Keratinocyte (primary cell): ENCODE data around the gene CCS.

Experiments used
- EZH2 ChIP-seq: IDR thresholded peaks from one replicate; pipeline ENCODE4 v1.6.1; 2012; ENCODE audit warnings: inconsistent platforms, mild to moderate bottlenecking, low read length, moderate library complexity
- TF ChIP-seq, protein P1 (sequence below), 3 experiments: IDR thresholded peaks in 1 of 3; conservative IDR thresholded peaks in 1 of 3; optimal IDR thresholded peaks in 1 of 3; 2 replicates in 2 of 3; 3 replicates in 1 of 3; pipeline versions ENCODE3 to v1.5.1; 2011; ENCODE audit warnings: low read length in 3 of 3, mild to moderate bottlenecking in 3 of 3, moderate library complexity in 2 of 3, control low read depth in 1 of 3, inconsistent platforms in 1 of 3; ENCODE audit not compliant: insufficient read depth in 2 of 3; ENCODE audit errors: extremely low read depth in 1 of 3

GRCh38 chr11:66643745-66644437, 50.9 kb downstream of the CCS start:
- TF ChIP-seq, protein P1, sequence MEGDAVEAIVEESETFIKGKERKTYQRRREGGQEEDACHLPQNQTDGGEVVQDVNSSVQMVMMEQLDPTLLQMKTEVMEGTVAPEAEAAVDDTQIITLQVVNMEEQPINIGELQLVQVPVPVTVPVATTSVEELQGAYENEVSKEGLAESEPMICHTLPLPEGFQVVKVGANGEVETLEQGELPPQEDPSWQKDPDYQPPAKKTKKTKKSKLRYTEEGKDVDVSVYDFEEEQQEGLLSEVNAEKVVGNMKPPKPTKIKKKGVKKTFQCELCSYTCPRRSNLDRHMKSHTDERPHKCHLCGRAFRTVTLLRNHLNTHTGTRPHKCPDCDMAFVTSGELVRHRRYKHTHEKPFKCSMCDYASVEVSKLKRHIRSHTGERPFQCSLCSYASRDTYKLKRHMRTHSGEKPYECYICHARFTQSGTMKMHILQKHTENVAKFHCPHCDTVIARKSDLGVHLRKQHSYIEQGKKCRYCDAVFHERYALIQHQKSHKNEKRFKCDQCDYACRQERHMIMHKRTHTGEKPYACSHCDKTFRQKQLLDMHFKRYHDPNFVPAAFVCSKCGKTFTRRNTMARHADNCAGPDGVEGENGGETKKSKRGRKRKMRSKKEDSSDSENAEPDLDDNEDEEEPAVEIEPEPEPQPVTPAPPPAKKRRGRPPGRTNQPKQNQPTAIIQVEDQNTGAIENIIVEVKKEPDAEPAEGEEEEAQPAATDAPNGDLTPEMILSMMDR (optimal IDR thresholded peaks at IDR 0.05 in 1 of 3, IDR thresholded peaks at IDR 0.05 in 1 of 3, conservative IDR thresholded peaks at IDR 0.05 in 1 of 3; ENCODE audit: extremely low read depth in 1 of 3, insufficient read depth in 2 of 3, low read length in 3 of 3), result no peak
- TF ChIP-seq EZH2, result no peak
